ENCODE measurements around the gene LINGO1. TPM values are rescaled to one million over a fixed set of nuclear protein-coding genes. Genes with fewer than 3 reads are reported as not detected.
A peak's percentile ranks its signal among the peaks of the same experiment; 100 is the strongest.

The LINGO1 gene
- total and polyA plus RNA-seq, 2 experiments from 2014 or later: 31.8 to 37.0 TPM

- H3K4me3 ChIP-seq: no peak overlapping the region
- TF ChIP-seq, protein P1, sequence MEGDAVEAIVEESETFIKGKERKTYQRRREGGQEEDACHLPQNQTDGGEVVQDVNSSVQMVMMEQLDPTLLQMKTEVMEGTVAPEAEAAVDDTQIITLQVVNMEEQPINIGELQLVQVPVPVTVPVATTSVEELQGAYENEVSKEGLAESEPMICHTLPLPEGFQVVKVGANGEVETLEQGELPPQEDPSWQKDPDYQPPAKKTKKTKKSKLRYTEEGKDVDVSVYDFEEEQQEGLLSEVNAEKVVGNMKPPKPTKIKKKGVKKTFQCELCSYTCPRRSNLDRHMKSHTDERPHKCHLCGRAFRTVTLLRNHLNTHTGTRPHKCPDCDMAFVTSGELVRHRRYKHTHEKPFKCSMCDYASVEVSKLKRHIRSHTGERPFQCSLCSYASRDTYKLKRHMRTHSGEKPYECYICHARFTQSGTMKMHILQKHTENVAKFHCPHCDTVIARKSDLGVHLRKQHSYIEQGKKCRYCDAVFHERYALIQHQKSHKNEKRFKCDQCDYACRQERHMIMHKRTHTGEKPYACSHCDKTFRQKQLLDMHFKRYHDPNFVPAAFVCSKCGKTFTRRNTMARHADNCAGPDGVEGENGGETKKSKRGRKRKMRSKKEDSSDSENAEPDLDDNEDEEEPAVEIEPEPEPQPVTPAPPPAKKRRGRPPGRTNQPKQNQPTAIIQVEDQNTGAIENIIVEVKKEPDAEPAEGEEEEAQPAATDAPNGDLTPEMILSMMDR (IDR thresholded peaks at IDR 0.05; ENCODE audit: low read depth, low read length): no peak
These were observed 34.8 kb downstream of the LINGO1 start for GRCh38 chr15:77597804-77598453.

GRCh38 chr15:77596821-77597803 is 35.6 kb downstream of the LINGO1 start:
- TF ChIP-seq, protein P1 (IDR thresholded peaks at IDR 0.05; ENCODE audit: low read depth, low read length): no peak
- no peaks in the 10 kb centered on the region for H3K36me3 ChIP-seq
- peak in 1 of 2 donors; percentile 30 for DNase-seq (ENCODE audit: low read depth in 1 of 2, low spot score in 1 of 2)
- H3K9me3 ChIP-seq (ENCODE audit: low read depth): no peaks in the 10 kb centered on the region
- H3K27ac ChIP-seq: no peak overlapping the region
- no peaks in the 10 kb centered on the region for H3K27me3 ChIP-seq
- no peak overlapping the region for H3K4me3 ChIP-seq
- peaks cover 15% of the 10 kb centered on the region for H3K4me1 ChIP-seq (ENCODE audit: low read depth)

More at GRCh38 chr15:77597804-77598453, 34.8 kb downstream of the LINGO1 start:
- peaks cover 15% of the 10 kb centered on the region for H3K4me1 ChIP-seq (ENCODE audit: low read depth)
- no peaks in the 10 kb centered on the region for H3K9me3 ChIP-seq (ENCODE audit: low read depth)
- no peak for DNase-seq (ENCODE audit: low read depth in 1 of 2, low spot score in 1 of 2)
- no peaks in the 10 kb centered on the region for H3K36me3 ChIP-seq
- H3K27ac ChIP-seq: no peak overlapping the region
- H3K27me3 ChIP-seq: no peaks in the 10 kb centered on the region

- no peak for DNase-seq (ENCODE audit: low read depth in 1 of 2, low spot score in 1 of 2)
- Histone ChIP-seq H3K9me3 (ENCODE audit: low read depth) (no peaks in the 10 kb centered on the region), H3K36me3 (no peaks in the 10 kb centered on the region), H3K27me3 (no peaks in the 10 kb centered on the region), H3K4me3 (no peak overlapping the region), H3K27ac (no peak overlapping the region), H3K4me1 (ENCODE audit: low read depth) (peaks cover 7% of the 10 kb centered on the region)
- TF ChIP-seq, protein P1 (IDR thresholded peaks at IDR 0.05; ENCODE audit: low read depth, low read length): no peak
These were observed 37.5 kb downstream of the LINGO1 start for GRCh38 chr15:77595231-77595630.

- Histone ChIP-seq H3K4me1 (ENCODE audit: low read depth) (no peaks in the 10 kb centered on the region), H3K27ac (no peak overlapping the region), H3K36me3 (no peaks in the 10 kb centered on the region), H3K4me3 (no peak overlapping the region), H3K27me3 (no peaks in the 10 kb centered on the region), H3K9me3 (ENCODE audit: low read depth) (no peaks in the 10 kb centered on the region)
- DNase-seq (ENCODE audit: low read depth in 1 of 2, low spot score in 1 of 2): no peak
- TF ChIP-seq, protein P1 (IDR thresholded peaks at IDR 0.05; ENCODE audit: low read depth, low read length): no peak
These were observed 40.0 kb downstream of the LINGO1 start for GRCh38 chr15:77592758-77593157.

DNA sequence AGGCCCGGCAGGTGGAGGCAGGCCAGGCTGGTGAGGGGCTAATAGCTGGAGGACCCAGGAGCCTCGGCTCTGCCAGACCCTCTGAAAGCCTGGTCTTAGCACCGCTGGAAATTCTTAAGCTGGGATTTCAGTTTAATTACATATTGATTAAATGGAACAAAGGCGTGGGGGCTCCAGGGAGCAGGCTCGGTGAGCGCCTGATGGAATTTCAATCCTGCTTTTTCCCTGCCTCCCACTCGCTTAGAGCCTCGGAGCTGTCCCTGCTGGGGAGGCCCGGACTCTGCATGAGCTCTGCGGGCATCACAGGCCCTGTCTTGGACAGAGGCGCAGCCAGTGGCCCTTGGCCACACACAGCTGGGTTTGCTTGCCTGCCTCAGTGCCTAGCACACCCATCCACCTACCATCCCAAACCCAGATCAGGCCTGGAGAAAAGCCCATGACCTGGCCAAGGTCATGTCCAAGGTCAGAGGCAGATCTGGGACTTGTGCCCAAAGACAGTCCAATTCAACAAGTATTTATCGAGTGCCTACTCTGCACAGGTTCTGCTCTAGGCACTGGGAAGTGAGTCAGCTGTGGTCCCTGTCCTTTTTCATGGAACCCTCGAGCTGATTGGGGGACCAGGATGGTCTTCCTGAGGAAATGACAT is 40.6 kb downstream of the LINGO1 start:
- TF ChIP-seq, protein P1 (IDR thresholded peaks at IDR 0.05; ENCODE audit: low read depth, low read length): no peak
- Histone ChIP-seq H3K4me3 (no peak overlapping the region), H3K36me3 (no peaks in the 10 kb centered on the region), H3K9me3 (ENCODE audit: low read depth) (no peaks in the 10 kb centered on the region), H3K27ac (no peak overlapping the region), H3K27me3 (no peaks in the 10 kb centered on the region), H3K4me1 (ENCODE audit: low read depth) (no peaks in the 10 kb centered on the region)
- no peak for DNase-seq (ENCODE audit: low read depth in 1 of 2, low spot score in 1 of 2)

All from cardiac muscle cell (in vitro differentiated cells and primary cell).